HEK293T (cell line): Measurements from ENCODE around the gene POU6F2.

Experiments
- FOXK2 ChIP-seq: fragments of 450-650 bp; IDR thresholded peaks from 2 replicates; pipeline ENCODE4 v1.6.1; 2016; ENCODE audit warnings: mild to moderate bottlenecking
- FOXM1 ChIP-seq: fragments of 450-650 bp; IDR thresholded peaks from 2 replicates; pipeline ENCODE4 v1.6.1; 2017; ENCODE audit warnings: mild to moderate bottlenecking, borderline replicate concordance
- SP1 ChIP-seq: fragments of 450-650 bp; IDR thresholded peaks from 2 replicates; pipeline ENCODE4 v1.6.1; 2017

- TF ChIP-seq FOXK2 (no peak), FOXM1 (no peak), SP1 (no peak)
Measured at GRCh38 chr7:39005461-39005860, 27.8 kb downstream of the POU6F2 start.
